Measurements from ENCODE around the gene KPNA6. TPM values are rescaled to one million over a fixed set of nuclear protein-coding genes. Genes with fewer than 3 reads are reported as not detected.

The KPNA6 gene
- total and polyA plus RNA-seq, 2 of the 13 experiments (the other 11 are each of a cell fraction or from before 2014, with no cell fraction given) = 22.0 to 47.5 TPM

DNA sequence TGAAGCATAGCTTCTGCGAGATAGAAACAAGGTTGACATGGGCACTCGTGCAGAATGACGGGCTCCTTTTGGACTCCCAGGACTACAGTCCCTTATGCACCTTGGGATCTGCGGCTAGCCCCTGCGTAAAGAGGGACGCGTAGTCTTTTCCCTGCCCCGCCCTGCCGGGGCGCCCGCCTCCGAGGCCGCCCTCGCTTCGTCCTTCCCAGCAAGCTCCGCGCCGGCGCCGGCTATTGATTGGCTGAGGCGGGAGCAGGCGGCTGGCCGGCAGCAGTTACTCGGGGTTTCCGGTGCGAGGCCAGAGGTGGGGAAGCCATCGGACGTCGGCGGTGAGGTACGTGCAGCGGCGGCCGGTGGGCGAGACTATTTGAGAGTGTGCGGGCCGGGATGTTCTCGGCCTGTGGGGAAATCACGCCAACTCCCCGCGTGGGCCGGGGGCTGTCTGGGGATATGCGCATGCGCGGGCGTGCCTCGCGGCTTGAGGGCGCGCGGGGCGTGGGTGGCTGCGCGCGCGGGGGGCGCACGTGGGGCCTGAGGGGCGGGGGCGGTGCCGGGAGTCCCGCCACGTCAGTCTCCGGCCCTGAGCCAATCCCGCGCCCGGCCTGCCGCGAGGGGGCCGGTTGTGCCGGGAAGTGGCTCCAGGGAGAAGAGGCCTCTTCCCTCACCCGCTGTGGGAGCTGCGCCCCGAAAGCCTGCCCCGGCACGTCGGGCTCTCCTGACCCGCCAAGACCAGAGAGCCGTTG is 71.8 kb downstream of the KPNA6 start, which contains the start of gene TXLNA (continued):
- TF ChIP-seq, protein P1, sequence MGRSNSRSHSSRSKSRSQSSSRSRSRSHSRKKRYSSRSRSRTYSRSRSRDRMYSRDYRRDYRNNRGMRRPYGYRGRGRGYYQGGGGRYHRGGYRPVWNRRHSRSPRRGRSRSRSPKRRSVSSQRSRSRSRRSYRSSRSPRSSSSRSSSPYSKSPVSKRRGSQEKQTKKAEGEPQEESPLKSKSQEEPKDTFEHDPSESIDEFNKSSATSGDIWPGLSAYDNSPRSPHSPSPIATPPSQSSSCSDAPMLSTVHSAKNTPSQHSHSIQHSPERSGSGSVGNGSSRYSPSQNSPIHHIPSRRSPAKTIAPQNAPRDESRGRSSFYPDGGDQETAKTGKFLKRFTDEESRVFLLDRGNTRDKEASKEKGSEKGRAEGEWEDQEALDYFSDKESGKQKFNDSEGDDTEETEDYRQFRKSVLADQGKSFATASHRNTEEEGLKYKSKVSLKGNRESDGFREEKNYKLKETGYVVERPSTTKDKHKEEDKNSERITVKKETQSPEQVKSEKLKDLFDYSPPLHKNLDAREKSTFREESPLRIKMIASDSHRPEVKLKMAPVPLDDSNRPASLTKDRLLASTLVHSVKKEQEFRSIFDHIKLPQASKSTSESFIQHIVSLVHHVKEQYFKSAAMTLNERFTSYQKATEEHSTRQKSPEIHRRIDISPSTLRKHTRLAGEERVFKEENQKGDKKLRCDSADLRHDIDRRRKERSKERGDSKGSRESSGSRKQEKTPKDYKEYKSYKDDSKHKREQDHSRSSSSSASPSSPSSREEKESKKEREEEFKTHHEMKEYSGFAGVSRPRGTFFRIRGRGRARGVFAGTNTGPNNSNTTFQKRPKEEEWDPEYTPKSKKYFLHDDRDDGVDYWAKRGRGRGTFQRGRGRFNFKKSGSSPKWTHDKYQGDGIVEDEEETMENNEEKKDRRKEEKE (IDR thresholded peaks at IDR 0.05) = no peak
- TF ChIP-seq ZFP36L2 (CRISPR knock-in tag; IDR thresholded peaks at IDR 0.05) (no peak), YY1 (IDR thresholded peaks at IDR 0.05; ENCODE audit: insufficient read depth, insufficient replicate concordance, low read depth, low read length) (peak; percentile 69), ATF1 (CRISPR knock-in tag; IDR thresholded peaks at IDR 0.05) (no peak), PHF5A (CRISPR knock-in tag; IDR thresholded peaks at IDR 0.05; ENCODE audit: low read depth, unreplicated experiment) (no peak), ZNF629 (CRISPR knock-in tag; conservative IDR thresholded peaks at IDR 0.05) (no peak; the same call in 1 of the 2 replicates), HMG20B (CRISPR knock-in tag; conservative IDR thresholded peaks at IDR 0.05) (0 out of 2 replicates have a peak, but pooled peaks have one; percentile 41), ZNF644 (CRISPR knock-in tag; IDR thresholded peaks at IDR 0.05; ENCODE audit: low read depth) (no peak), FOXC1 (CRISPR knock-in tag; IDR thresholded peaks at IDR 0.05; ENCODE audit: borderline replicate concordance) (peak; percentile 82; the same call in 1 of the 2 replicates), ZKSCAN1 (IDR thresholded peaks at IDR 0.05; ENCODE audit: low read length) (no peak), PCBP1 (IDR thresholded peaks at IDR 0.05; ENCODE audit: borderline replicate concordance, low read depth, low read length) (no peak), NR2C2 (CRISPR knock-in tag; IDR thresholded peaks at IDR 0.05; ENCODE audit: borderline replicate concordance) (peak; percentile 90)
- TF ChIP-seq, protein P2, sequence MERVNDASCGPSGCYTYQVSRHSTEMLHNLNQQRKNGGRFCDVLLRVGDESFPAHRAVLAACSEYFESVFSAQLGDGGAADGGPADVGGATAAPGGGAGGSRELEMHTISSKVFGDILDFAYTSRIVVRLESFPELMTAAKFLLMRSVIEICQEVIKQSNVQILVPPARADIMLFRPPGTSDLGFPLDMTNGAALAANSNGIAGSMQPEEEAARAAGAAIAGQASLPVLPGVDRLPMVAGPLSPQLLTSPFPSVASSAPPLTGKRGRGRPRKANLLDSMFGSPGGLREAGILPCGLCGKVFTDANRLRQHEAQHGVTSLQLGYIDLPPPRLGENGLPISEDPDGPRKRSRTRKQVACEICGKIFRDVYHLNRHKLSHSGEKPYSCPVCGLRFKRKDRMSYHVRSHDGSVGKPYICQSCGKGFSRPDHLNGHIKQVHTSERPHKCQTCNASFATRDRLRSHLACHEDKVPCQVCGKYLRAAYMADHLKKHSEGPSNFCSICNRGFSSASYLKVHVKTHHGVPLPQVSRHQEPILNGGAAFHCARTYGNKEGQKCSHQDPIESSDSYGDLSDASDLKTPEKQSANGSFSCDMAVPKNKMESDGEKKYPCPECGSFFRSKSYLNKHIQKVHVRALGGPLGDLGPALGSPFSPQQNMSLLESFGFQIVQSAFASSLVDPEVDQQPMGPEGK (CRISPR knock-in tag; IDR thresholded peaks at IDR 0.05) = peak; percentile 21
- TF ChIP-seq, protein P3, sequence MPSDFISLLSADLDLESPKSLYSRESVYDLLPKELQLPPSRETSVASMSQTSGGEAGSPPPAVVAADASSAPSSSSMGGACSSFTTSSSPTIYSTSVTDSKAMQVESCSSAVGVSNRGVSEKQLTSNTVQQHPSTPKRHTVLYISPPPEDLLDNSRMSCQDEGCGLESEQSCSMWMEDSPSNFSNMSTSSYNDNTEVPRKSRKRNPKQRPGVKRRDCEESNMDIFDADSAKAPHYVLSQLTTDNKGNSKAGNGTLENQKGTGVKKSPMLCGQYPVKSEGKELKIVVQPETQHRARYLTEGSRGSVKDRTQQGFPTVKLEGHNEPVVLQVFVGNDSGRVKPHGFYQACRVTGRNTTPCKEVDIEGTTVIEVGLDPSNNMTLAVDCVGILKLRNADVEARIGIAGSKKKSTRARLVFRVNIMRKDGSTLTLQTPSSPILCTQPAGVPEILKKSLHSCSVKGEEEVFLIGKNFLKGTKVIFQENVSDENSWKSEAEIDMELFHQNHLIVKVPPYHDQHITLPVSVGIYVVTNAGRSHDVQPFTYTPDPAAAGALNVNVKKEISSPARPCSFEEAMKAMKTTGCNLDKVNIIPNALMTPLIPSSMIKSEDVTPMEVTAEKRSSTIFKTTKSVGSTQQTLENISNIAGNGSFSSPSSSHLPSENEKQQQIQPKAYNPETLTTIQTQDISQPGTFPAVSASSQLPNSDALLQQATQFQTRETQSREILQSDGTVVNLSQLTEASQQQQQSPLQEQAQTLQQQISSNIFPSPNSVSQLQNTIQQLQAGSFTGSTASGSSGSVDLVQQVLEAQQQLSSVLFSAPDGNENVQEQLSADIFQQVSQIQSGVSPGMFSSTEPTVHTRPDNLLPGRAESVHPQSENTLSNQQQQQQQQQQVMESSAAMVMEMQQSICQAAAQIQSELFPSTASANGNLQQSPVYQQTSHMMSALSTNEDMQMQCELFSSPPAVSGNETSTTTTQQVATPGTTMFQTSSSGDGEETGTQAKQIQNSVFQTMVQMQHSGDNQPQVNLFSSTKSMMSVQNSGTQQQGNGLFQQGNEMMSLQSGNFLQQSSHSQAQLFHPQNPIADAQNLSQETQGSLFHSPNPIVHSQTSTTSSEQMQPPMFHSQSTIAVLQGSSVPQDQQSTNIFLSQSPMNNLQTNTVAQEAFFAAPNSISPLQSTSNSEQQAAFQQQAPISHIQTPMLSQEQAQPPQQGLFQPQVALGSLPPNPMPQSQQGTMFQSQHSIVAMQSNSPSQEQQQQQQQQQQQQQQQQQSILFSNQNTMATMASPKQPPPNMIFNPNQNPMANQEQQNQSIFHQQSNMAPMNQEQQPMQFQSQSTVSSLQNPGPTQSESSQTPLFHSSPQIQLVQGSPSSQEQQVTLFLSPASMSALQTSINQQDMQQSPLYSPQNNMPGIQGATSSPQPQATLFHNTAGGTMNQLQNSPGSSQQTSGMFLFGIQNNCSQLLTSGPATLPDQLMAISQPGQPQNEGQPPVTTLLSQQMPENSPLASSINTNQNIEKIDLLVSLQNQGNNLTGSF (CRISPR knock-in tag; IDR thresholded peaks at IDR 0.05) = 0 out of 2 replicates have a peak, but pooled peaks have one; percentile 61
- TF ChIP-seq, protein P4, sequence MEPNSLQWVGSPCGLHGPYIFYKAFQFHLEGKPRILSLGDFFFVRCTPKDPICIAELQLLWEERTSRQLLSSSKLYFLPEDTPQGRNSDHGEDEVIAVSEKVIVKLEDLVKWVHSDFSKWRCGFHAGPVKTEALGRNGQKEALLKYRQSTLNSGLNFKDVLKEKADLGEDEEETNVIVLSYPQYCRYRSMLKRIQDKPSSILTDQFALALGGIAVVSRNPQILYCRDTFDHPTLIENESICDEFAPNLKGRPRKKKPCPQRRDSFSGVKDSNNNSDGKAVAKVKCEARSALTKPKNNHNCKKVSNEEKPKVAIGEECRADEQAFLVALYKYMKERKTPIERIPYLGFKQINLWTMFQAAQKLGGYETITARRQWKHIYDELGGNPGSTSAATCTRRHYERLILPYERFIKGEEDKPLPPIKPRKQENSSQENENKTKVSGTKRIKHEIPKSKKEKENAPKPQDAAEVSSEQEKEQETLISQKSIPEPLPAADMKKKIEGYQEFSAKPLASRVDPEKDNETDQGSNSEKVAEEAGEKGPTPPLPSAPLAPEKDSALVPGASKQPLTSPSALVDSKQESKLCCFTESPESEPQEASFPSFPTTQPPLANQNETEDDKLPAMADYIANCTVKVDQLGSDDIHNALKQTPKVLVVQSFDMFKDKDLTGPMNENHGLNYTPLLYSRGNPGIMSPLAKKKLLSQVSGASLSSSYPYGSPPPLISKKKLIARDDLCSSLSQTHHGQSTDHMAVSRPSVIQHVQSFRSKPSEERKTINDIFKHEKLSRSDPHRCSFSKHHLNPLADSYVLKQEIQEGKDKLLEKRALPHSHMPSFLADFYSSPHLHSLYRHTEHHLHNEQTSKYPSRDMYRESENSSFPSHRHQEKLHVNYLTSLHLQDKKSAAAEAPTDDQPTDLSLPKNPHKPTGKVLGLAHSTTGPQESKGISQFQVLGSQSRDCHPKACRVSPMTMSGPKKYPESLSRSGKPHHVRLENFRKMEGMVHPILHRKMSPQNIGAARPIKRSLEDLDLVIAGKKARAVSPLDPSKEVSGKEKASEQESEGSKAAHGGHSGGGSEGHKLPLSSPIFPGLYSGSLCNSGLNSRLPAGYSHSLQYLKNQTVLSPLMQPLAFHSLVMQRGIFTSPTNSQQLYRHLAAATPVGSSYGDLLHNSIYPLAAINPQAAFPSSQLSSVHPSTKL (CRISPR knock-in tag; IDR thresholded peaks at IDR 0.05) = peak; percentile 35; the same call in 1 of the 2 replicates
